HL-60 (cell line): ENCODE data around the gene PLPPR1.

Experiments
- DNase-seq, 2 experiments: peaks; one replicate each; pipeline ENCODE4 v3.0.0-alpha.2; 2010 to 2020; ENCODE audit warnings: low read depth in 1 of 2, low spot score in 1 of 2
- H3K27ac ChIP-seq: fragments of 250-450 bp; sonication (Bioruptor Pico); replicated peaks from 2 replicates; pipeline ENCODE4 v1.5.1; 2020; ENCODE audit warnings: mild to moderate bottlenecking, moderate library complexity
- H3K27me3 ChIP-seq: fragments of 250-450 bp; sonication (Bioruptor Pico); 2 replicates; pipeline ENCODE4 v1.5.1; 2021; ENCODE audit warnings: mild to moderate bottlenecking, moderate library complexity; ENCODE audit not compliant: insufficient read depth, poor library complexity, severe bottlenecking
- H3K4me3 ChIP-seq: replicated peaks from 2 replicates; pipeline ENCODE4 v1.5.1; 2011; ENCODE audit warnings: mild to moderate bottlenecking, control low read depth, low read length; ENCODE audit not compliant: insufficient read depth
- GABPA ChIP-seq: IDR thresholded peaks from 2 replicates; pipeline ENCODE4 v1.6.1; 2012; ENCODE audit warnings: low read depth
- POLR2AphosphoS5 ChIP-seq: IDR thresholded peaks from 2 replicates; pipeline ENCODE4 v1.6.1; 2012; ENCODE audit warnings: low read depth
- REST ChIP-seq: IDR thresholded peaks from 2 replicates; pipeline ENCODE4 v1.6.1; 2012; ENCODE audit warnings: low read depth; ENCODE audit not compliant: insufficient replicate concordance
- SPI1 ChIP-seq: IDR thresholded peaks from 2 replicates; pipeline ENCODE4 v1.6.1; 2012; ENCODE audit warnings: low read depth, mild to moderate bottlenecking, borderline replicate concordance
- TF ChIP-seq, protein P1 (sequence below): IDR thresholded peaks from one replicate; pipeline ENCODE4 v1.5.1; 2011; ENCODE audit warnings: low read length, control low read depth, inconsistent platforms; ENCODE audit not compliant: insufficient read depth

Gene PLPPR1

DNA sequence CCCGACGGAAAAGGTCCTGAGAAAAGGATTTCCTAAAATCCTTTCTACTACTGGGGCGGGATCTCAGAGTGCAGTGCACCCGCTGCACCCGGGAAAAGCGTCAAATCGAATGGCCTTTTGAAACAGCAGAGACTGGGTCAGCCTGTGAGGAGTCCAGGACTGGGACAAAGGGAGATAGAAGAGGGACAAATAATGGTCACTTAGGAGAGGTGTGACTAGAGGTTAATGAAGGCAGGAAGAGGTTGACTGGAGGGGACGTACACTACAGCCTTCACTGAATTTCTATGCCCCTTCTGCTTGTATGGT, 1.5 kb downstream of the PLPPR1 start:
- no peak overlapping the region for H3K4me3 ChIP-seq
- TF ChIP-seq SPI1 (no peak), REST (no peak), GABPA (no peak)
- TF ChIP-seq, protein P1, sequence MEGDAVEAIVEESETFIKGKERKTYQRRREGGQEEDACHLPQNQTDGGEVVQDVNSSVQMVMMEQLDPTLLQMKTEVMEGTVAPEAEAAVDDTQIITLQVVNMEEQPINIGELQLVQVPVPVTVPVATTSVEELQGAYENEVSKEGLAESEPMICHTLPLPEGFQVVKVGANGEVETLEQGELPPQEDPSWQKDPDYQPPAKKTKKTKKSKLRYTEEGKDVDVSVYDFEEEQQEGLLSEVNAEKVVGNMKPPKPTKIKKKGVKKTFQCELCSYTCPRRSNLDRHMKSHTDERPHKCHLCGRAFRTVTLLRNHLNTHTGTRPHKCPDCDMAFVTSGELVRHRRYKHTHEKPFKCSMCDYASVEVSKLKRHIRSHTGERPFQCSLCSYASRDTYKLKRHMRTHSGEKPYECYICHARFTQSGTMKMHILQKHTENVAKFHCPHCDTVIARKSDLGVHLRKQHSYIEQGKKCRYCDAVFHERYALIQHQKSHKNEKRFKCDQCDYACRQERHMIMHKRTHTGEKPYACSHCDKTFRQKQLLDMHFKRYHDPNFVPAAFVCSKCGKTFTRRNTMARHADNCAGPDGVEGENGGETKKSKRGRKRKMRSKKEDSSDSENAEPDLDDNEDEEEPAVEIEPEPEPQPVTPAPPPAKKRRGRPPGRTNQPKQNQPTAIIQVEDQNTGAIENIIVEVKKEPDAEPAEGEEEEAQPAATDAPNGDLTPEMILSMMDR, result no peak
- DNase-seq, result no peak
- peaks cover 46% of the 10 kb centered on the region for H3K27me3 ChIP-seq
- H3K27ac ChIP-seq, result no peak overlapping the region

DNA sequence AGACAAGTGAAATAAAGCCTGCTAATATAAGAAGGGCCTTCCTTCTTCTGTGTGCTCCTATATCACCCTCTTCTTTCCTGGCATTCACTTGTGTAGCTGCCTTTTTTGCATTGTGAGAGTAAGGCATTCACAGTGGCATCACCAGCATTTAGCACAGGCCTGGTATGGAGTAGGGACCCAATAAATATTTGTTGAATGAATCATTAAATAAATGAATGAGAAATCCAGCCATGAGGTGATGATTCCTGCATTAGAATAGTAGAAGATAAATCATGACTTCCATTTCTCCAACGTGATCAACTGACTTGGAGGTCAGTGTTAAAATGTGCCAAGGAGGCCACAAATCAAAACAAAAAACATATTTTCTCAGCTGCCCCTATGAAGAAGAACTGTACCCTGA, 3.9 kb downstream of the PLPPR1 start:
- no peak for DNase-seq
- peaks cover 38% of the 10 kb centered on the region for H3K27me3 ChIP-seq
- no peak overlapping the region for H3K4me3 ChIP-seq
- H3K27ac ChIP-seq, result no peak overlapping the region
- TF ChIP-seq REST (no peak), GABPA (no peak), SPI1 (no peak), POLR2AphosphoS5 (no peak)
- TF ChIP-seq, protein P1, result no peak

GRCh38 chr9:101034222-101034621, 5.7 kb downstream of the PLPPR1 start:
- H3K4me3 ChIP-seq, result no peak overlapping the region
- no peak overlapping the region for H3K27ac ChIP-seq
- no peak for TF ChIP-seq POLR2AphosphoS5
- TF ChIP-seq, protein P1, result no peak
- no peak for TF ChIP-seq SPI1
- TF ChIP-seq GABPA, result no peak
- no peak for TF ChIP-seq REST
- no peak for DNase-seq
- peaks cover 26% of the 10 kb centered on the region for H3K27me3 ChIP-seq
